Large intestine (tissue), 3 donors: ENCODE results near the gene PCBP3. TPM values are rescaled to one million over a fixed set of nuclear protein-coding genes. Genes with fewer than 3 reads are reported as not detected.
"Not testable (repeated sequence)": the region's sequence is repeated elsewhere in the genome, so short reads cannot be mapped to it uniquely, and the experiment has no call there.

Source experiments
- DNase-seq, 2 donors: peaks; one replicate each; pipeline versions ENCODE4 v3.0.0 to v3.0.0-alpha.2; 2013
- H3K27ac ChIP-seq: one replicate; pipeline ENCODE4 v1.5.1; 2013; ENCODE audit warnings: low read length
- H3K27me3 ChIP-seq: 2 replicates; pipeline ENCODE4 v1.6.1; 2013; ENCODE audit warnings: low read length; ENCODE audit not compliant: control insufficient read depth, insufficient read depth
- H3K36me3 ChIP-seq: 2 replicates; pipeline ENCODE4 v1.6.1; 2013; ENCODE audit warnings: low read length; ENCODE audit not compliant: control insufficient read depth, insufficient read depth
- H3K4me1 ChIP-seq: one replicate; pipeline ENCODE4 v1.6.1; 2013; ENCODE audit warnings: low read length; ENCODE audit not compliant: control insufficient read depth, insufficient read depth
- H3K4me3 ChIP-seq: one replicate; pipeline ENCODE4 v1.5.1; 2013; ENCODE audit warnings: low read length
- H3K9me3 ChIP-seq: one replicate; pipeline ENCODE4 v1.6.1; 2013; ENCODE audit warnings: mild to moderate bottlenecking, low read depth, low read length, moderate library complexity; ENCODE audit not compliant: control insufficient read depth
- WGBS: methylation state at CpG from one replicate; pipeline ENCODE4 v1.1.5; 2013; ENCODE audit warnings: low lambda C conversion rate; ENCODE audit not compliant: insufficient coverage; 5-methylcytosine and 5-hydroxymethylcytosine counted together
- polyA plus RNA-seq: library from polyadenylated mRNA; unstranded; fragments of 120-200 nt; gene quantifications from one replicate; pipeline ENCODE4 v1.2.1, GENCODE V29; 2013

PCBP3 gene
- polyA plus RNA-seq, 1 donor: 7.4 TPM

DNA sequence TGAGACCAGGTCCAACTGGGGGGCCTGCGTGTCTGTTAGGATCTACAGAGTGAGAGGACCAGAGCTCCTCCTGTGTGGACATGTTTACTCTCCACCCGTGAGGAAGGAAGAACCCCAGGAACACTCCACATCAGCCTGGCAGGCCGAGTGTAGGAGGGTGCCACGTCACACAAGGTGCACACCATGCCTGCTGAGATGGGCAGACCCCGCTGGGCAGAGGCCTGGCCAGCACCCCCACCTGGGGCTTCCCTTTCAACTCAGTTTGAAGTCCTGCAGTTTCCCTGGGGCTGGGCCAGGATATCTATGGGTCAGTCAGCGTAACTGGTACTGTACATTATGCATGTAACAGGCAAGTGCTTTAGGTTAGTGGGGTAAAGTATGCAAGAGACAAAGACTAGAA, 30.1 kb upstream of the PCBP3 start:
- no peak for DNase-seq
- H3K36me3 ChIP-seq: no peaks in the 10 kb centered on the region
- H3K27me3 ChIP-seq: peaks cover under 1% of the 10 kb centered on the region
- no peak overlapping the region for H3K27ac ChIP-seq
- H3K4me3 ChIP-seq: no peak overlapping the region
- no peaks in the 10 kb centered on the region for H3K9me3 ChIP-seq
- WGBS: no CpG with 5 or more reads among the region's 6 CpGs
- H3K4me1 ChIP-seq: no peaks in the 10 kb centered on the region

DNA sequence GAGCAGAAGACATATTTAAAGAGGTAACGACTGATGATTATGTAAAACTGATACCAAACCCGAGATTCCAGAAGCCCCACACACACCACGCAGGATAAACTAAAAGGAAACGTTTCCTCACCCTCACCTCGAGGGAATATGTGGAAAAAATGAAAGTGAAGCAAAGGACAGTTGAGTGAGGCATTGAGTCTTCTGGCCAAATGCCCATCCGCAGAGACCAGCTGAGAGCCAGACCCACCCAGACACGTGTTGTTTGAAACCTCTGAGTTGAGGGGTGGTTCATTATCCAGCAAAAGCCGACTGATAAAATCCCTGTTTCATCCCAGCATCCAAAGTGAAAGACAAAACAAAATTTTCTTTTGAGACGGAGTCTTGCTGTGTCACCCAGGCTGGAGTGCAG, 29.6 kb upstream of the PCBP3 start:
- no peaks in the 10 kb centered on the region for H3K27me3 ChIP-seq
- no CpG with 5 or more reads among the region's 9 CpGs for WGBS

DNA sequence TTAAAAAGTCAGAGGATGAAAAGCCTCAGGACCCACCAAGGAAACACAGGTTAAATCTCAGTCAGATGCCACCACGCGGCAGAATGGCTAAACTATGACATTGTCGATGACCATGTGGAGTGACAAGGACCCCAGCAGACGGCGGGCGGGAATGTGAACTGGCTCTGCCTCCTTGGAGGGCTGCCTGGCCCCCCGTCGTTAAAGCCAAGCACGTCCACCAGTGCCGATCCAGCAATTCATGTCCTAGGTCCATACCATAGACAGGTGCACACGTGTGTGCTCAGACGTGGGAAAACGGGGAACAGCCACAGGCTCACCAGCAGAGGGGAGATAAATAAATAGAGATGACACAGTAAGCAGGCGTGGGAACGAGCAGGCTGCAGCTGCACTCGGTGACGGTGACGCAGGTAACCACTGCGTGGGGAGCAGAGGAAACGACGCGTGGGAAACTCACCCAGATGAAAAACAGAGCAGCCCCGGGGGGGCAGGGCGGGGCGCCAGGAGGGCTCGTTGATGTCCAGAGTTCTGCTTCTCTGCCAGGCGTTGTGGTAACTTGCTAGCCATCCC, 28.3 kb upstream of the PCBP3 start:
- no CpG with 5 or more reads among the region's 27 CpGs for WGBS
- peak in 1 of 2 donors; percentile 17 for DNase-seq
- Histone ChIP-seq H3K9me3 (peaks cover 3% of the 10 kb centered on the region), H3K27me3 (no peaks in the 10 kb centered on the region), H3K27ac (no peak overlapping the region), H3K4me1 (no peaks in the 10 kb centered on the region), H3K4me3 (no peak overlapping the region), H3K36me3 (no peaks in the 10 kb centered on the region)

More for the DNA sequence above, 29.6 kb upstream of the PCBP3 start:
- no peaks in the 10 kb centered on the region for H3K4me1 ChIP-seq
- no peak overlapping the region for H3K4me3 ChIP-seq
- no peaks in the 10 kb centered on the region for H3K36me3 ChIP-seq
- no peak overlapping the region for H3K27ac ChIP-seq
- H3K9me3 ChIP-seq: no peaks in the 10 kb centered on the region
- no peak for DNase-seq

DNA sequence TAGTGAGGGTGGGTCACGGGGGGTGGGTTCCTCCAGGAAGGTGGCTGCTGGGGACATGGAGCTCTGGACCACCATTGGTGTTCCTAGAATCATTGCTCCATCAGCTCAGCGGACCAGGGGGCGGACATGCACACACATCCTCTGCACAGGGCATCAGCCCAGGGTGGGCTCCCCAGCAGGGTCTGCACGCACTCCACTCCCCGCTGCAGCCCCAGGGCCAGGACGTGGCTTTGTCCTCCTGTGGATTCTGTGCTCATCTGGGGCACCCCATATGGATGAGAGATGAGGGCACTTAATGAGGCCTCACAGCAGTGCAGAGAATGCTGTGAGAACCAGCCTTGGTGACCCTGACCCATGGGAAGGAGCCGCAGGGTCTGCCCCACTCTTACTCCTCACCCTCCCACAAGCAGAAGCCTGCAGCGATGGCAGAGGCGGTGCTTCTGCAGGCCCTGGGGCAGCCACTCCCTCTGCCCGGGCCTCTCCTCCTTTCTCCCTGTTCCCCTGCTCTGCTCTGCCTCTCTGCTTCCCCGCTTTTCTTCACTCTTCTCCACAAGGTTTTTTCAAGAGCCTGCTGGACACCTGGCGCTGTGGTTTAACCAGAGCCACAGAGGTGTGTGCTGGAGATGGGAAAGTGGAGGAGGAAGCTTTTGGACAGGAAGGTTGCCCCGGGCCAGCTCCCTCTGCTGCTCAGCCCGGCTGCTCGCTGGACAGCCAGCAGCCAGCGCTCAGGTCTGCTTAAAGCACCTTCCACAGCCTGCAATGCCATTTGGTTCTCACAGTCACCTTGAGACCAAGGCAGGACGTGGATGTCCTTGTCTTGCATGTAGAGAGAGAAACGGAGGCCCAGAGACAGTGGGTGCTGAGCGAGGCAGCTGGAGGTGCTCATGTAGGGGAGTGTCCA, 26.3 kb upstream of the PCBP3 start:
- Histone ChIP-seq H3K4me1 (no peaks in the 10 kb centered on the region), H3K9me3 (peaks cover 3% of the 10 kb centered on the region), H3K4me3 (no peak overlapping the region), H3K36me3 (no peaks in the 10 kb centered on the region), H3K27me3 (peaks cover 4% of the 10 kb centered on the region), H3K27ac (no peak overlapping the region)
- DNase-seq: no peak
- WGBS: 58% methylated on average over 2 of the region's 19 CpGs

DNA sequence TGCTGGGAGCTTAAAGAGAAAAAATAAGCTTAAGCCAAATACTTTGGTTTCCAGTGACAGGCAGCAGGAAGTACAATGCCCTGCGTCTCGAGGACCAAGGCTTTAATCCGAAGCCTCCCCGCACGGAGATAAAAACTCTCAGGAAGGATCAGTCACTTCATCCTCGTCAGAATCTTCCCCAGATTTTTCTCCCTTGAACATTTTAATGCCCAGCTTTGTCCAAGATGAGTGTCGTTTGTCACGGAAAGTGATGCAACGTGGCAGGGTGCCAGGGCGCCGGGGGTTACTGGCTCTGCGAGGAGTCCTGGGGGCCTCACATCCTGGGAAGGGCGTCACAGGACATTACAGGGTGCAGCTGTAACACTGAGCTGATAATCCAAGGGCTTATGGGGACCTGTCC, 25.2 kb upstream of the PCBP3 start:
- no peaks in the 10 kb centered on the region for H3K4me1 ChIP-seq
- H3K27me3 ChIP-seq: peaks cover 4% of the 10 kb centered on the region
- H3K9me3 ChIP-seq: peaks cover 3% of the 10 kb centered on the region
- no peaks in the 10 kb centered on the region for H3K36me3 ChIP-seq
- WGBS: no CpG with 5 or more reads among the region's 13 CpGs
- no peak overlapping the region for H3K27ac ChIP-seq
- no peak overlapping the region for H3K4me3 ChIP-seq
- DNase-seq: no peak

DNA sequence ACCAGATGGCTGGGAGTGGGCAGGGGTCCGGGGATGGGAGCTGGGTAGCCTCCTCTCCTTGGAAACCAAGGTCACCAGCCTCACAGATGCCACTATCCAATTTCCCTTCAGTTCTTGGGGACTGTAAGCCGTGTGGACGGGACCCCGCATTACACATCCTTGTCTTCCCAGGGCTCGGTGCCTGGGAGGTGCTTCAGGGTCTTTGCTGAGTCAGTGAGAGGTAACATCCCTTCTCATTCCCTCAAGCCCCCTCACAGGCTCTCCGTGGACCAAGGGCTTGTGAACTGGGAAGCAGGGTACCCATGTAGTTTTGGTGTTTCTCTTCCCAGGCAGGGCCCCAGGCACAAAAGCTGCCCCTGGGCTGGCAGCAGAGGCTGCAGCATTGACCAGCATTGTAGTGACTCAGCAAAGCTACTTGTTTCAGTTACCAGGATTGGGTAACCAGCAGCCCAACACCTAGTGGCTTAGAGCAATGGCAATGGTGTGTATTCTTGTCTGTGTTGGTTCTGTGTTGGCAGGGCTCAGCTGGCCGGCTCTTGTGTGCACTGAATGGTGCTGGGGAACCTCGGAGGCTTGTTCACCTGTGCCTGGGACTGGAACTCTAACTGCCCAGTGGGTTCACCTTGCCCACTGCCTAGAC, 24.6 kb upstream of the PCBP3 start:
- no peak overlapping the region for H3K27ac ChIP-seq
- H3K4me1 ChIP-seq: no peaks in the 10 kb centered on the region
- DNase-seq: no peak
- WGBS: no CpG with 5 or more reads among the region's 8 CpGs
- no peak overlapping the region for H3K4me3 ChIP-seq
- H3K36me3 ChIP-seq: no peaks in the 10 kb centered on the region
- peaks cover 3% of the 10 kb centered on the region for H3K9me3 ChIP-seq
- H3K27me3 ChIP-seq: peaks cover 4% of the 10 kb centered on the region

DNA sequence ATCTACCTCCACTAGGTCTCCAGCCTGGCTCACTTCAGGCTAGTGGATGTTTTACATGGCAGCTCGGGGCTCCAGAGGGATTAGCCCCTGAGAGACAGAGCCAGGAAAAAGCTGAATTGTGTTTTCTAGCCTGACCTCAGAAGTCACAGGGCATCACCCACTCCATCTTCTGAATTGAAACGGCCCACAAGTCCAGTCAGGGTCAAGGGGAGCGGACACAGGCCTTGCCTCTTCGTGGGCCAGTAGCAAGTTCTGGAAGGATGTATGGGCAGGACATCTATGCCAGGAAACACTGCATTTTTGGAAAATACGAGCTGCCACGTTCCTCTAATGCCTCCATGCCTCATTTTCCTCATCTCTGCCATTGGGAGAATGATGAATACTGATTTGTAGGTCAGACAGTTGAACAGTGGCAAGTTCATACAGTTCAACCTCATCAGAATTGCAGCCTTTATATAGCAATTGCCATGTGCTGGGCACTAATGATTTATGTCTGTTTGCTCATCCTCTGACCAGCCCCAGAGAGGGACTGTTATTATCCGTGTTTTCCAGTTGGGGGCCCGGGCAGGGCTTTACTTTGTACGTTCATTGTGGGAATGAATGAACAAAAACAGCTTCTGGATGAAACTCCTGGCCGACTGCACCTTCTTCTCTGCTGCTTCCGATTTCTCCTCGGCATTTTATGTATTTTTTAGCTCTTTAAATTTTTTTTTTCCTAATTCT, 23.2 kb upstream of the PCBP3 start:
- H3K4me3 ChIP-seq: no peak overlapping the region
- H3K36me3 ChIP-seq: no peaks in the 10 kb centered on the region
- no peak overlapping the region for H3K27ac ChIP-seq
- peaks cover 4% of the 10 kb centered on the region for H3K27me3 ChIP-seq
- DNase-seq: no peak
- WGBS: 68% methylated on average over 8 of the region's 12 CpGs
- no peaks in the 10 kb centered on the region for H3K4me1 ChIP-seq
- H3K9me3 ChIP-seq: peaks cover 3% of the 10 kb centered on the region

DNA sequence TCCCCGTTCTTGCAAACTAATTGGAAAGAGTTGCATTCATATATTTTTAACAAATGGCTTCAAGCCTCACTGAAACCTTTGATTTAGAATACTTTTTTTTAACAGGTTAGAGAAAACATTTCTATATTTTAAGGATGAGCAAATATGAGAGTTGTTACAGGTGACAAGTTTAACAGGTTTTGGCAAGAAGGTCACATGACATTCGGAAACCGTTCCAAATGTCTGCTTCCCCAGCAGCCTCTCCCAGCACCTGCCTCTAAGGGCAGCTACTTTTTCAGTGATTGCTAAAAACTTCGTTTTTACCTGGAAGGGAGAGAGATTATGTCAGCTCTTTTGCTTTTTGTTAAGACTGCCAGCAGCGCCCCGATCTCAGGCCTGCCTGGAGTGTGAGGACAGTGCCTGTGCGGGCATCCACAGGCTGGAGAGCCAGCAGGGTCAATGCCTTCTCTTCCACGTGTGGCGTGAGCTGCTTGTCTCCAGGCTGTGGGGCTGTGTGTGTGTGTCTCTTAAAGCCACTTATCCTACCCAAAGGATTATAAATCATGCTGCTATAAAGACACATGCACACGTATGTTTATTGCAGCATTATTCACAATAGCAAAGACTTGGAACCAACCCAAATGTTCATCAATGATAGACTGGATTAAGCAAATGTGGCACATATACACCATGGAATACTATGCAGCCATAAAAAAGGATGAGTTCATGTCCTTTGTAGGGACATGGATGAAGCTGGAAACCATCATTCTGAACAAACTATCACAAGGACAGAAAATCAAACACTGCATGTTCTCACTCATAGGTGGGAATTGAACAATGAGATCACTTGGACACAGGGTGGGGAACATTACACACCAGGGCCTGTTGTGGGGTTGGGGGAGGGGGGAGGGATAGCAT, 21.8 kb upstream of the PCBP3 start:
- 100% methylated on average over 1 of the region's 10 CpGs for WGBS
- H3K4me3 ChIP-seq, DNase-seq: not testable (repeated sequence)

DNA sequence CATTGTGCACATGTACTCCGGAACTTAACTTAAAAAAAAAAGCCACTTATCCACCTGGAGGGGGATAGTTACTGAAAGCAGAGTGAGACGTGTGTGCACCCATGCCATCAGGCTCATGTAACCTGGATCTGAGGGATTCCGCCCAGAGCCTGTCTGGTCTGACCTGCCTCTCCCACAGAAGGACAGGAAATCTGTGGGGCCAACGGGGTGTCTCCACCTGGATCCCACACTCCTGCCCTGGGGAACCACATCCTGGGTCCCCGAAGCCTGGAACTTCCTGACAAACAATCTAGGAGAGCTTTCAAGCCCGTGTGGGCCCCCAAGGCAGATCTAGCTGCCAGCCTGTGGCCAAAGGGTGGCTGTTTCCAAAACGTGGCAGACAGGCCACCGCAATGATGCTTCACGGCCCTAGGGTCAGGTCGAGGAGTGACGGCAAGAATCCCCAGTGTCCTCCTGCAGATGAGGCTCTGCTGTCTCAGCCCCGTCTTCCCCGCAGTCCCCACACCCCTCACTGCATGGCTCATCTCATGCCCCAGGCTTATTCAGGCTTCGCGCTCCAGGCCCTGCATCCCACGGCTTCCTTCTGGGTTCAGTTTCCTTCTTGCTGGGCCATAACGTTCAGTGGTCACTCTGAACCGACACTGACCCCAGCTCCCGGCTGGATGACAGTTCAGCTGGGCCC, 21.0 kb upstream of the PCBP3 start:
- Histone ChIP-seq H3K36me3 (no peaks in the 10 kb centered on the region), H3K4me1 (no peaks in the 10 kb centered on the region), H3K27me3 (peaks cover 4% of the 10 kb centered on the region), H3K27ac (no peak overlapping the region), H3K4me3 (no peak overlapping the region), H3K9me3 (peaks cover 3% of the 10 kb centered on the region)
- no peak for DNase-seq
- no CpG with 5 or more reads among the region's 19 CpGs for WGBS

More for the DNA sequence above, 21.8 kb upstream of the PCBP3 start:
- not testable (repeated sequence) for H3K27ac ChIP-seq, H3K36me3 ChIP-seq, H3K4me1 ChIP-seq, H3K9me3 ChIP-seq, H3K27me3 ChIP-seq
